Activated CD4-positive, alpha-beta T cell treated with anti-CD3 and anti-CD28 coated beads for 36 hours (primary cell): ENCODE data around the gene ENG. TPM values are rescaled to one million over a fixed set of nuclear protein-coding genes. Genes with fewer than 3 reads are reported as not detected.
"Not testable (repeated sequence)": the region's sequence is repeated elsewhere in the genome, so short reads cannot be mapped to it uniquely, and the experiment has no call there.

Experiments used
- ATAC-seq: fragments of 200-7000 bp; cut with Tn5 transposase; one replicate; pipeline ENCODE4 v1.10.0; 2021; ENCODE audit warnings: mild to moderate bottlenecking, moderate library complexity
- CTCF ChIA-PET: fragments of 350-600 bp; sonication (Branson Sonifier 250); formaldehyde crosslinking; loops from one replicate; lab custom pipeline; 2021; ENCODE audit warnings: antibody characterized with exemption; lab: Charles Lee
- POLR2A ChIA-PET: fragments of 350-600 bp; sonication (Branson Sonifier 250); formaldehyde crosslinking; loops from one replicate; lab custom pipeline; 2021; ENCODE audit warnings: antibody characterized with exemption, inconsistent platforms; lab: Charles Lee
- DNase-seq: peaks from one replicate; pipeline ENCODE4 v3.0.0-alpha.2; 2020
- H3K27ac Mint-ChIP-seq: one replicate; pipeline ENCODE4 v1.8.0; 2021; ENCODE audit warnings: mixed read lengths
- H3K27me3 Mint-ChIP-seq: one replicate; pipeline ENCODE4 v1.8.0; 2021; ENCODE audit warnings: mixed read lengths
- H3K36me3 Mint-ChIP-seq: one replicate; pipeline ENCODE4 v1.8.0; 2021; ENCODE audit warnings: low read depth, mixed read lengths
- H3K4me1 Mint-ChIP-seq: one replicate; pipeline ENCODE4 v1.8.0; 2021; ENCODE audit warnings: mixed read lengths
- H3K4me3 Mint-ChIP-seq: one replicate; pipeline ENCODE4 v1.8.0; 2021; ENCODE audit warnings: mild to moderate bottlenecking, moderate library complexity, mixed read lengths
- H3K9me3 Mint-ChIP-seq: one replicate; pipeline ENCODE4 v1.8.0; 2021; ENCODE audit warnings: low read depth, mixed read lengths
- intact Hi-C, 2 experiments: fragments of 100-400 bp; cut with DNase I in 1 of 2; cut with micrococcal nuclease in 1 of 2; formaldehyde crosslinking; loops; one replicate each; pipeline versions ENCODE4 v1.14.2 to v1.15.1; 2022 to 2024; cut with DNase I, micrococcal nuclease
- total RNA-seq, 2 experiments: library from RNA; stranded (reverse); gene quantifications; one replicate each; pipeline ENCODE4 v1.2.3, GENCODE V29; 2021

The ENG gene
- total RNA-seq, 2 experiments from 2014 or later: 13.9 to 15.2 TPM

- peak overlapping the region; percentile 83 for H3K4me3 Mint-ChIP-seq
- no peak overlapping the region for H3K27ac Mint-ChIP-seq
- H3K9me3 Mint-ChIP-seq: peaks cover 5% of the 10 kb centered on the region
- ChIA-PET POLR2A (interaction anchor here (0.6 to 1.9 kb wide), 2 partner anchors 10 to 72 kb away, joined by 3 to 7 read pairs; no protein-coding TSS in a partner anchor), CTCF (interaction anchor here (0.7 to 3.2 kb wide), 5 partner anchors 10 to 329 kb away, joined by 3 to 14 read pairs (median 3); no protein-coding TSS in a partner anchor)
- ATAC-seq (no peak), DNase-seq (no peak)
- H3K36me3 Mint-ChIP-seq: peaks cover 14% of the 10 kb centered on the region
- H3K4me1 Mint-ChIP-seq: peaks cover 23% of the 10 kb centered on the region
- intact Hi-C loops: no loop called here
- H3K27me3 Mint-ChIP-seq: no peaks in the 10 kb centered on the region
These were observed 502 bp upstream of the ENG start for GRCh38 chr9:127854960-127855359.

GRCh38 chr9:127853312-127854183 is 910 bp downstream of the ENG start:
- peak; percentile 38 for DNase-seq
- intact Hi-C loops: no loop called here
- Mint-ChIP-seq H3K4me1 (peaks cover 23% of the 10 kb centered on the region), H3K27me3 (no peaks in the 10 kb centered on the region), H3K9me3 (peaks cover 15% of the 10 kb centered on the region), H3K36me3 (peaks cover 24% of the 10 kb centered on the region), H3K4me3 (peak overlapping the region; percentile 83), H3K27ac (peak overlapping the region; percentile 82)
- ATAC-seq: peak; percentile 42
- POLR2A ChIA-PET: no interaction called here
- CTCF ChIA-PET: interaction anchor here (0.6 to 2.1 kb wide), 6 partner anchors 9 to 137 kb away, joined by 3 to 7 read pairs (median 4); partner anchors contain the start of gene TOR2A

GRCh38 chr9:127852829-127853228 is 1.6 kb downstream of the ENG start:
- Mint-ChIP-seq H3K27ac (peak overlapping the region; percentile 10), H3K9me3 (peaks cover 17% of the 10 kb centered on the region), H3K27me3 (no peaks in the 10 kb centered on the region), H3K36me3 (peaks cover 27% of the 10 kb centered on the region), H3K4me3 (peak overlapping the region; percentile 83), H3K4me1 (peaks cover 23% of the 10 kb centered on the region)
- POLR2A ChIA-PET: no interaction called here
- ATAC-seq (no peak), DNase-seq (no peak)
- CTCF ChIA-PET: interaction anchor here (0.6 to 2.1 kb wide), 6 partner anchors 10 to 117 kb away, joined by 3 to 7 read pairs (median 3); no protein-coding TSS in a partner anchor
- intact Hi-C loops: no loop called here

- CTCF ChIA-PET: interaction anchor here (0.7 to 1.8 kb wide), 2 partner anchors 20 to 550 kb away, joined by 3 to 9 read pairs; no protein-coding TSS in a partner anchor
These were observed 4.1 kb downstream of the ENG start for GRCh38 chr9:127850286-127850830.

GRCh38 chr9:127848756-127849504 is 5.5 kb downstream of the ENG start:
- Mint-ChIP-seq H3K4me3 (no peak overlapping the region), H3K36me3 (peaks cover 26% of the 10 kb centered on the region), H3K27ac (no peak overlapping the region), H3K4me1 (peaks cover 17% of the 10 kb centered on the region), H3K27me3 (no peaks in the 10 kb centered on the region), H3K9me3 (peaks cover 17% of the 10 kb centered on the region)
- CTCF ChIA-PET: no interaction called here
- intact Hi-C loops: no loop called here
- DNase-seq (no peak), ATAC-seq (no peak)
- POLR2A ChIA-PET: no interaction called here

More at GRCh38 chr9:127850286-127850830, 4.1 kb downstream of the ENG start:
- Mint-ChIP-seq H3K9me3 (peaks cover 17% of the 10 kb centered on the region), H3K27me3 (no peaks in the 10 kb centered on the region), H3K36me3 (peaks cover 27% of the 10 kb centered on the region), H3K4me1 (peaks cover 23% of the 10 kb centered on the region), H3K4me3 (no peak overlapping the region), H3K27ac (no peak overlapping the region)
- POLR2A ChIA-PET: no interaction called here
- intact Hi-C loops: no loop called here
- DNase-seq (no peak), ATAC-seq (no peak)

GRCh38 chr9:127847833-127848755 is 6.4 kb downstream of the ENG start:
- ATAC-seq: no peak
- Mint-ChIP-seq H3K27me3 (no peaks in the 10 kb centered on the region), H3K36me3 (peaks cover 25% of the 10 kb centered on the region), H3K27ac (no peak overlapping the region), H3K4me1 (peaks cover 13% of the 10 kb centered on the region), H3K4me3 (no peak overlapping the region), H3K9me3 (peaks cover 17% of the 10 kb centered on the region)
- DNase-seq: no peak
- CTCF ChIA-PET: no interaction called here
- POLR2A ChIA-PET: no interaction called here
- intact Hi-C loops: no loop called here

- Mint-ChIP-seq H3K4me3 (no peak overlapping the region), H3K4me1 (peaks cover 6% of the 10 kb centered on the region), H3K27ac (no peak overlapping the region), H3K9me3 (peaks cover 17% of the 10 kb centered on the region), H3K36me3 (peaks cover 21% of the 10 kb centered on the region), H3K27me3 (no peaks in the 10 kb centered on the region)
- POLR2A ChIA-PET: no interaction called here
- CTCF ChIA-PET: no interaction called here
- DNase-seq (no peak), ATAC-seq (no peak)
- intact Hi-C loops: no loop called here
These were observed 7.3 kb downstream of the ENG start for GRCh38 chr9:127847178-127847510.

- Mint-ChIP-seq H3K27me3 (no peaks in the 10 kb centered on the region), H3K4me3 (no peak overlapping the region), H3K4me1 (peaks cover under 1% of the 10 kb centered on the region), H3K27ac (no peak overlapping the region), H3K36me3 (peaks cover 18% of the 10 kb centered on the region), H3K9me3 (peaks cover 17% of the 10 kb centered on the region)
- ATAC-seq (no peak), DNase-seq (no peak)
- ChIA-PET CTCF (no interaction called here), POLR2A (no interaction called here)
- intact Hi-C loops: no loop called here
These were observed 7.8 kb downstream of the ENG start for GRCh38 chr9:127846443-127847177.

- H3K4me1 Mint-ChIP-seq, intact Hi-C loops, ATAC-seq, DNase-seq, H3K27ac Mint-ChIP-seq, H3K4me3 Mint-ChIP-seq, H3K27me3 Mint-ChIP-seq: not testable (repeated sequence)
- H3K9me3 Mint-ChIP-seq: peaks cover 16% of the 10 kb centered on the region
- ChIA-PET POLR2A (interaction anchor here (0.9 kb wide), 1 partner anchor 20 kb away, joined by 3 read pairs; no protein-coding TSS in a partner anchor), CTCF (interaction anchor here (0.8 to 2.6 kb wide), 3 partner anchors 14 to 69 kb away, joined by 3 to 9 read pairs (median 3); no protein-coding TSS in a partner anchor)
- H3K36me3 Mint-ChIP-seq: peaks cover 17% of the 10 kb centered on the region
These were observed 8.8 kb downstream of the ENG start for GRCh38 chr9:127845619-127846018.

GRCh38 chr9:127844821-127845359 is 9.6 kb downstream of the ENG start:
- Mint-ChIP-seq H3K4me3 (no peak overlapping the region), H3K27me3 (no peaks in the 10 kb centered on the region), H3K36me3 (peaks cover 13% of the 10 kb centered on the region), H3K9me3 (peaks cover 13% of the 10 kb centered on the region), H3K27ac (no peak overlapping the region), H3K4me1 (no peaks in the 10 kb centered on the region)
- intact Hi-C loops: no loop called here
- ATAC-seq (no peak), DNase-seq (no peak)
- CTCF ChIA-PET: interaction anchor here (0.8 to 2.6 kb wide), 4 partner anchors 14 to 78 kb away, joined by 3 to 9 read pairs (median 3); no protein-coding TSS in a partner anchor
- POLR2A ChIA-PET: interaction anchor here (0.9 kb wide), 1 partner anchor 21 kb away, joined by 3 read pairs; no protein-coding TSS in a partner anchor
